H9 (cell line): Measurements from ENCODE around the gene ITPR1. TPM values are rescaled to one million over a fixed set of nuclear protein-coding genes. Genes with fewer than 3 reads are reported as not detected.

Experiments used
- DNase-seq: peaks from one replicate; pipeline ENCODE4 v3.0.0-alpha.2; 2017
- H2AFZ ChIP-seq: one replicate; pipeline ENCODE4 v1.6.1; 2013; ENCODE audit warnings: mild to moderate bottlenecking, low read length, control low read depth, moderate library complexity
- H2AK5ac ChIP-seq: 2 replicates; pipeline ENCODE4 v1.6.1; 2013; ENCODE audit warnings: low read length, control low read depth, mixed read lengths; ENCODE audit not compliant: insufficient read length
- H2BK120ac ChIP-seq: one replicate; pipeline ENCODE4 v1.6.1; 2013; ENCODE audit warnings: low read depth, mild to moderate bottlenecking, low read length, control low read depth, inconsistent platforms; ENCODE audit not compliant: poor library complexity, severe bottlenecking
- H2BK12ac ChIP-seq: 2 replicates; pipeline ENCODE4 v1.6.1; 2013; ENCODE audit warnings: low read length, control low read depth, mixed read lengths, low read depth; ENCODE audit not compliant: insufficient read length
- H2BK15ac ChIP-seq: 2 replicates; pipeline ENCODE4 v1.6.1; 2013; ENCODE audit warnings: low read depth, low read length, control low read depth
- H2BK20ac ChIP-seq: one replicate; pipeline ENCODE4 v1.6.1; 2013; ENCODE audit warnings: low read depth, mild to moderate bottlenecking, low read length, control low read depth, inconsistent platforms; ENCODE audit not compliant: poor library complexity, severe bottlenecking
- H2BK5ac ChIP-seq: 2 replicates; pipeline ENCODE4 v1.6.1; 2013; ENCODE audit warnings: low read length, control low read depth, mixed read lengths; ENCODE audit not compliant: insufficient read length
- H3K14ac ChIP-seq: 2 replicates; pipeline ENCODE4 v1.6.1; 2013; ENCODE audit warnings: low read length, control low read depth; ENCODE audit not compliant: insufficient read depth
- H3K18ac ChIP-seq: 2 replicates; pipeline ENCODE4 v1.6.1; 2013; ENCODE audit warnings: low read depth, mild to moderate bottlenecking, mixed read lengths, low read length, control low read depth; ENCODE audit not compliant: insufficient read length
- H3K23ac ChIP-seq: 2 replicates; pipeline ENCODE4 v1.6.1; 2013; ENCODE audit warnings: low read length, control low read depth, mixed read lengths, low read depth; ENCODE audit not compliant: insufficient read length
- H3K23me2 ChIP-seq: 2 replicates; pipeline ENCODE4 v1.6.1; 2013; ENCODE audit warnings: low read depth, mild to moderate bottlenecking, mixed read lengths, low read length, control low read depth; ENCODE audit not compliant: insufficient read length, poor library complexity, severe bottlenecking
- H3K27ac ChIP-seq: 2 replicates; pipeline ENCODE4 v1.5.1; 2013; ENCODE audit warnings: low read length, control low read depth, mixed read lengths, low read depth; ENCODE audit not compliant: insufficient read length
- H3K27me3 ChIP-seq: 2 replicates; pipeline ENCODE4 v1.6.1; 2013; ENCODE audit warnings: low read length, control low read depth, inconsistent platforms; ENCODE audit not compliant: insufficient read depth
- H3K4ac ChIP-seq: 2 replicates; pipeline ENCODE4 v1.6.1; 2013; ENCODE audit warnings: low read depth, mild to moderate bottlenecking, control low read depth, inconsistent platforms, low read length, moderate library complexity
- H3K4me1 ChIP-seq: 2 replicates; pipeline ENCODE4 v1.6.1; 2013; ENCODE audit warnings: low read length, control low read depth, inconsistent platforms; ENCODE audit not compliant: insufficient read depth
- H3K4me2 ChIP-seq: 2 replicates; pipeline ENCODE4 v1.6.1; 2013; ENCODE audit warnings: low read length, control low read depth, mixed read lengths; ENCODE audit not compliant: insufficient read length, insufficient read depth
- H3K56ac ChIP-seq: 2 replicates; pipeline ENCODE4 v1.6.1; 2013; ENCODE audit warnings: low read depth, mild to moderate bottlenecking, mixed read lengths, low read length, control low read depth; ENCODE audit not compliant: insufficient read length
- H3K79me1 ChIP-seq: 2 replicates; pipeline ENCODE4 v1.6.1; 2013; ENCODE audit warnings: low read depth, mild to moderate bottlenecking, moderate library complexity, low read length, control low read depth, inconsistent platforms; ENCODE audit not compliant: insufficient read depth, poor library complexity, severe bottlenecking
- H3K79me2 ChIP-seq: 2 replicates; pipeline ENCODE4 v1.6.1; 2013; ENCODE audit warnings: low read length, control low read depth, inconsistent platforms; ENCODE audit not compliant: insufficient read depth
- H3K9ac ChIP-seq: 2 replicates; pipeline ENCODE4 v1.6.1; 2013; ENCODE audit warnings: low read length, control low read depth, mixed read lengths; ENCODE audit not compliant: insufficient read length; ENCODE audit errors: extremely low read depth
- H3K9me3 ChIP-seq: one replicate; pipeline ENCODE4 v1.6.1; 2013; ENCODE audit warnings: low read depth, low read length, inconsistent platforms; ENCODE audit not compliant: control insufficient read depth
- H3T11ph ChIP-seq: one replicate; pipeline ENCODE4 v1.6.1; 2013; ENCODE audit warnings: mild to moderate bottlenecking, low read length, control low read depth, inconsistent platforms
- H4K20me1 ChIP-seq: one replicate; pipeline ENCODE4 v1.6.1; 2013; ENCODE audit not compliant: control insufficient read depth, insufficient read length, insufficient read depth
- H4K5ac ChIP-seq: 2 replicates; pipeline ENCODE4 v1.6.1; 2013; ENCODE audit warnings: low read depth, mild to moderate bottlenecking, mixed read lengths, low read length, control low read depth; ENCODE audit not compliant: insufficient read length
- H4K8ac ChIP-seq: replicated peaks from 2 replicates; pipeline ENCODE4 v1.6.1; 2013; ENCODE audit warnings: low read length, control low read depth, mixed read lengths, low read depth; ENCODE audit not compliant: insufficient read length
- H4K91ac ChIP-seq: 2 replicates; pipeline ENCODE4 v1.6.1; 2013; ENCODE audit warnings: low read depth, mild to moderate bottlenecking, moderate library complexity, mixed read lengths, low read length, control low read depth; ENCODE audit not compliant: insufficient read length
- H3K27ac Mint-ChIP-seq, 3 experiments: 2 replicates in 2 of 3; 3 replicates in 1 of 3; pipeline ENCODE4 v1.8.0; 2020 to 2021; ENCODE audit warnings: mixed read lengths in 3 of 3, mild to moderate bottlenecking in 1 of 3, moderate library complexity in 1 of 3
- H3K27me3 Mint-ChIP-seq: 2 replicates; pipeline ENCODE4 v1.8.0; 2021; ENCODE audit warnings: low read depth, mild to moderate bottlenecking, moderate library complexity, mixed read lengths
- H3K36me3 Mint-ChIP-seq, 3 experiments: 2 replicates in 2 of 3; 3 replicates in 1 of 3; pipeline ENCODE4 v1.8.0; 2020 to 2021; ENCODE audit warnings: low read depth in 3 of 3, mixed read lengths in 3 of 3; ENCODE audit not compliant: insufficient read depth in 1 of 3
- H3K4me1 Mint-ChIP-seq, 2 experiments: 2 replicates each; pipeline ENCODE4 v1.8.0; 2020; ENCODE audit warnings: mixed read lengths in 2 of 2
- H3K4me3 Mint-ChIP-seq, 2 experiments: 2 replicates in 1 of 2; 3 replicates in 1 of 2; pipeline ENCODE4 v1.8.0; 2020 to 2021; ENCODE audit warnings: mild to moderate bottlenecking in 2 of 2, mixed read lengths in 2 of 2, moderate library complexity in 1 of 2
- H3K9me3 Mint-ChIP-seq, 2 experiments: 2 replicates in 1 of 2; 3 replicates in 1 of 2; pipeline ENCODE4 v1.8.0; 2020; ENCODE audit warnings: mild to moderate bottlenecking in 2 of 2, mixed read lengths in 2 of 2, moderate library complexity in 1 of 2
- WGBS: extraction: QIAGEN DNeasy Blood & Tissue Kit; methylation state at CpG from one replicate; pipeline ENCODE4 v1.1.7; 2013; ENCODE audit warnings: missing lambda C conversion rate, low lambda C conversion rate, mixed read lengths; ENCODE audit not compliant: insufficient read length; ENCODE audit errors: extremely low coverage; 5-methylcytosine and 5-hydroxymethylcytosine counted together
- total RNA-seq: library from RNA; stranded (reverse); gene quantifications from 2 replicates; pipeline ENCODE4 v1.2.1, GENCODE V29; 2021
- TF ChIP-seq, protein P1 (sequence below): fragments of 200-600 bp; sonication (generic); conservative IDR thresholded peaks from 3 replicates; pipeline ENCODE4 v1.8.0; 2021; ENCODE audit warnings: antibody characterized with exemption, mild to moderate bottlenecking

The ITPR1 gene
- total RNA-seq, 1 experiment from 2014 or later, result 4.2 TPM

DNA sequence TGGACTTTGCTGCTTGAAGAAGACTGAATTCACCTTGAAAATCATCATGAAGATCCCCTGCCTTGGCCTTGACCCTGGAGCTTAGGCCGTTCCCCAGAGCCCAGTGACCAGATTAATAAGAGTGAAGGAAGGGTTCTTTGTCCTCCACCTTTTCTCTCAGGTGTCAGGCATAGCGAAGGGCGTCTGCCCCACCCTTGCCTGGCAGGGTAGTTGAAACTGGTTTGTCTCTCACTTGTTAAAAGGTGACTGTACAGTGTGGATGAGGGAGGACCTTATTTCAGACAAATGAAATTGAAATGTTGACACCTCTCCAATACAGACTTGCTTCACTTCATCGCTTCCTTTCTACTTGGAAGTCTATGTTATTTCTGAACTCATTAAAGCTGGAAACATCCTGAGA is 262.4 kb downstream of the ITPR1 start:
- Histone ChIP-seq H2BK120ac (no peak overlapping the region), H3K23ac (no peak overlapping the region), H4K8ac (no peak overlapping the region), H3K79me1 (no peaks in the 10 kb centered on the region), H3K4me2 (no peak overlapping the region), H4K91ac (no peak overlapping the region), H3K23me2 (no peaks in the 10 kb centered on the region), H3K79me2 (no peaks in the 10 kb centered on the region), H3K4me1 (peaks cover 2% of the 10 kb centered on the region; the same call in 1 of the 2 replicates), H4K5ac (no peak overlapping the region), H3K14ac (no peak overlapping the region), H3K18ac (no peak overlapping the region), H3K27ac (no peak overlapping the region), H3T11ph (no peak overlapping the region), H2BK5ac (no peak overlapping the region), H2BK12ac (no peak overlapping the region), H3K56ac (no peak overlapping the region), H2BK20ac (no peak overlapping the region), H3K9ac (no peak overlapping the region), H3K27me3 (no peaks in the 10 kb centered on the region), H4K20me1 (no peaks in the 10 kb centered on the region), H2BK15ac (no peak overlapping the region), H2AFZ (no peak overlapping the region), H3K4ac (no peak overlapping the region), H2AK5ac (no peak overlapping the region), H3K9me3 (no peaks in the 10 kb centered on the region)
- Mint-ChIP-seq H3K27ac (no peak overlapping the region), H3K4me1 (peaks cover 10 to 13% of the 10 kb centered on the region in 2 experiments), H3K4me3 (no peak overlapping the region), H3K27me3 (peaks cover 2% of the 10 kb centered on the region; the same call in 1 of the 2 replicates), H3K9me3 (peaks cover 0 to under 1% of the 10 kb centered on the region in 2 experiments; a peak in 3 of 5 replicates), H3K36me3 (peaks cover 0 to 2% (median 0%) of the 10 kb centered on the region in 3 experiments; a peak in 1 of 7 replicates)
- TF ChIP-seq, protein P1, sequence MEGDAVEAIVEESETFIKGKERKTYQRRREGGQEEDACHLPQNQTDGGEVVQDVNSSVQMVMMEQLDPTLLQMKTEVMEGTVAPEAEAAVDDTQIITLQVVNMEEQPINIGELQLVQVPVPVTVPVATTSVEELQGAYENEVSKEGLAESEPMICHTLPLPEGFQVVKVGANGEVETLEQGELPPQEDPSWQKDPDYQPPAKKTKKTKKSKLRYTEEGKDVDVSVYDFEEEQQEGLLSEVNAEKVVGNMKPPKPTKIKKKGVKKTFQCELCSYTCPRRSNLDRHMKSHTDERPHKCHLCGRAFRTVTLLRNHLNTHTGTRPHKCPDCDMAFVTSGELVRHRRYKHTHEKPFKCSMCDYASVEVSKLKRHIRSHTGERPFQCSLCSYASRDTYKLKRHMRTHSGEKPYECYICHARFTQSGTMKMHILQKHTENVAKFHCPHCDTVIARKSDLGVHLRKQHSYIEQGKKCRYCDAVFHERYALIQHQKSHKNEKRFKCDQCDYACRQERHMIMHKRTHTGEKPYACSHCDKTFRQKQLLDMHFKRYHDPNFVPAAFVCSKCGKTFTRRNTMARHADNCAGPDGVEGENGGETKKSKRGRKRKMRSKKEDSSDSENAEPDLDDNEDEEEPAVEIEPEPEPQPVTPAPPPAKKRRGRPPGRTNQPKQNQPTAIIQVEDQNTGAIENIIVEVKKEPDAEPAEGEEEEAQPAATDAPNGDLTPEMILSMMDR, result no peak
- DNase-seq, result no peak
- no CpG with 5 or more reads among the region's 4 CpGs for WGBS
